BJ (cell line): ENCODE measurements around the gene EFCAB9. TPM values are rescaled to one million over a fixed set of nuclear protein-coding genes. Genes with fewer than 3 reads are reported as not detected.

Experiments used
- CTCF ChIA-PET: fragments of 350-600 bp; formaldehyde crosslinking; extraction: SDS; loops from one replicate; lab custom pipeline; 2021; ENCODE audit warnings: antibody characterized with exemption, inconsistent platforms; lab: Yijun Ruan, JAX
- POLR2A ChIA-PET: fragments of 300-600 bp; sonication (Branson Sonifier 250); formaldehyde crosslinking; extraction: SDS; loops from one replicate; lab custom pipeline; 2021; ENCODE audit warnings: antibody characterized with exemption; lab: Charles Lee
- DNase-seq: peaks from one replicate; pipeline ENCODE4 v3.0.0-alpha.2; 2011; ENCODE audit warnings: low read depth
- H3K27me3 ChIP-seq: 2 replicates; pipeline ENCODE4 v1.6.0; 2011; ENCODE audit warnings: low read length; ENCODE audit not compliant: control insufficient read depth, insufficient read depth
- H3K36me3 ChIP-seq: 2 replicates; pipeline ENCODE4 v1.5.1; 2011; ENCODE audit warnings: low read length; ENCODE audit not compliant: control insufficient read depth, insufficient read depth
- H3K4me3 ChIP-seq: 2 replicates; pipeline ENCODE4 v1.5.1; 2011; ENCODE audit warnings: low read depth, mild to moderate bottlenecking, control low read depth, low read length
- CTCF ChIP-seq: IDR thresholded peaks from 2 replicates; pipeline ENCODE4 v1.5.1; 2011; ENCODE audit warnings: low read depth, mild to moderate bottlenecking, control low read depth, inconsistent platforms, low read length, moderate library complexity; ENCODE audit not compliant: insufficient read depth
- polyA plus RNA-seq: library from polyadenylated mRNA; depleted of rRNA; stranded (reverse); fragments of >200 nt; gene quantifications from 2 replicates; pipeline ENCODE4 v1.2.3, GENCODE V29; 2011

EFCAB9 gene
- polyA plus RNA-seq, 1 experiment, result not detected

- POLR2A ChIA-PET, result no interaction called here
Measured at GRCh38 chr5:172183881-172184280, 10.1 kb upstream of the EFCAB9 start.

GRCh38 chr5:172185096-172185461, 8.9 kb upstream of the EFCAB9 start:
- no peaks in the 10 kb centered on the region; the same call in 1 of the 2 replicates for H3K36me3 ChIP-seq
- TF ChIP-seq CTCF, result no peak
- no peak overlapping the region for H3K4me3 ChIP-seq
- no peaks in the 10 kb centered on the region for H3K27me3 ChIP-seq
- no peak for DNase-seq
- CTCF ChIA-PET, result interaction anchor here (1.3 to 7.6 kb wide), 2 partner anchors 80 to 108 kb away, joined by 4 to 106 read pairs; no protein-coding TSS in a partner anchor
- POLR2A ChIA-PET, result no interaction called here

More at GRCh38 chr5:172183881-172184280, 10.1 kb upstream of the EFCAB9 start:
- Histone ChIP-seq H3K27me3 (no peaks in the 10 kb centered on the region), H3K36me3 (no peaks in the 10 kb centered on the region; the same call in 1 of the 2 replicates), H3K4me3 (no peak overlapping the region)
- CTCF ChIA-PET, result interaction anchor here (0.6 to 7.6 kb wide), 3 partner anchors 11 to 199 kb away, joined by 3 to 106 read pairs (median 3); no protein-coding TSS in a partner anchor
- TF ChIP-seq CTCF, result no peak
- DNase-seq, result no peak

GRCh38 chr5:172186114-172186695, 7.8 kb upstream of the EFCAB9 start:
- H3K27me3 ChIP-seq, result no peaks in the 10 kb centered on the region
- H3K4me3 ChIP-seq, result peak overlapping the region; percentile 90
- H3K36me3 ChIP-seq, result no peaks in the 10 kb centered on the region; the same call in 1 of the 2 replicates
- ChIA-PET POLR2A (no interaction called here), CTCF (interaction anchor here (0.9 to 7.6 kb wide), 10 partner anchors 13 to 274 kb away, joined by 3 to 106 read pairs (median 4); no protein-coding TSS in a partner anchor)
- no peak for TF ChIP-seq CTCF
- DNase-seq, result no peak

GRCh38 chr5:172187118-172188032, 6.6 kb upstream of the EFCAB9 start:
- POLR2A ChIA-PET, result interaction anchor here (0.6 kb wide), 1 partner anchor 9 kb away, joined by 3 read pairs; no protein-coding TSS in a partner anchor
- H3K4me3 ChIP-seq, result peak overlapping the region; percentile 90
- H3K27me3 ChIP-seq, result no peaks in the 10 kb centered on the region
- TF ChIP-seq CTCF, result 0 out of 2 replicates have a peak, but pooled peaks have one; percentile 1
- DNase-seq, result no peak
- CTCF ChIA-PET, result interaction anchor here (0.7 to 7.6 kb wide), 24 partner anchors 11 to 769 kb away, joined by 3 to 106 read pairs (median 4); no protein-coding TSS in a partner anchor
- no peaks in the 10 kb centered on the region; the same call in 1 of the 2 replicates for H3K36me3 ChIP-seq
